ENCODE results near the gene MOG.
"Not testable (repeated sequence)": the region's sequence is repeated elsewhere in the genome, so short reads cannot be mapped to it uniquely, and the experiment has no call there.

MOG gene

GRCh38 chr6:29665942-29666825 lies 9.3 kb downstream of the MOG start:
- Histone ChIP-seq H3K18ac (ENCODE audit: low read length) (no peak overlapping the region), H3K79me2 (ENCODE audit: control insufficient read depth, insufficient read depth, low read length) (no peaks in the 10 kb centered on the region), H3K23ac (ENCODE audit: low read length) (no peak overlapping the region), H3K36me3 (ENCODE audit: control insufficient read depth, insufficient read depth, low read length) (no peaks in the 10 kb centered on the region), H3K4me1 (ENCODE audit: control insufficient read depth, low read depth, low read length) (peaks cover 8% of the 10 kb centered on the region), H2BK15ac (replicated peaks; ENCODE audit: low read depth) (no peak overlapping the region), H4K8ac (ENCODE audit: low read depth, low read length) (no peak overlapping the region), H2BK5ac (ENCODE audit: low read length) (no peak overlapping the region), H4K5ac (ENCODE audit: low read length) (no peak overlapping the region), H3K9ac (ENCODE audit: low read length) (no peak overlapping the region), H3K27ac (ENCODE audit: low read depth, low read length) (peak overlapping the region; percentile 2), H3K4me2 (ENCODE audit: low read length) (no peak overlapping the region), H2BK120ac (ENCODE audit: low read depth, low read length) (no peak overlapping the region), H3K4me3 (ENCODE audit: low read length) (no peak overlapping the region), H3K79me1 (ENCODE audit: low read length) (no peaks in the 10 kb centered on the region), H3K27me3 (ENCODE audit: insufficient read depth, low read length, poor library complexity) (no peaks in the 10 kb centered on the region), H3K56ac (ENCODE audit: low read length) (no peak overlapping the region), H2AK5ac (ENCODE audit: low read length) (no peak overlapping the region), H3K4ac (ENCODE audit: low read depth, low read length) (no peak overlapping the region)
- peak; percentile 87 for DNase-seq
- no CpG with 5 or more reads among the region's 8 CpGs for WGBS (ENCODE audit: extremely low coverage, insufficient coverage, low lambda C conversion rate)

- Histone ChIP-seq H2BK15ac (replicated peaks; ENCODE audit: low read depth) (no peak overlapping the region), H3K36me3 (ENCODE audit: control insufficient read depth, insufficient read depth, low read length) (no peaks in the 10 kb centered on the region), H3K23ac (ENCODE audit: low read length) (no peak overlapping the region), H3K27ac (ENCODE audit: low read depth, low read length) (peak overlapping the region; percentile 2), H2AK5ac (ENCODE audit: low read length) (no peak overlapping the region), H4K5ac (ENCODE audit: low read length) (no peak overlapping the region), H3K4me3 (ENCODE audit: low read length) (no peak overlapping the region), H3K27me3 (ENCODE audit: insufficient read depth, low read length, poor library complexity) (no peaks in the 10 kb centered on the region), H2BK120ac (ENCODE audit: low read depth, low read length) (no peak overlapping the region), H3K18ac (ENCODE audit: low read length) (no peak overlapping the region), H3K9ac (ENCODE audit: low read length) (no peak overlapping the region), H4K8ac (ENCODE audit: low read depth, low read length) (no peak overlapping the region), H3K56ac (ENCODE audit: low read length) (peak overlapping the region; percentile 8), H3K79me2 (ENCODE audit: control insufficient read depth, insufficient read depth, low read length) (no peaks in the 10 kb centered on the region), H3K4me1 (ENCODE audit: control insufficient read depth, low read depth, low read length) (peaks cover 8% of the 10 kb centered on the region), H3K4me2 (ENCODE audit: low read length) (no peak overlapping the region), H3K4ac (ENCODE audit: low read depth, low read length) (no peak overlapping the region), H3K79me1 (ENCODE audit: low read length) (no peaks in the 10 kb centered on the region), H2BK5ac (ENCODE audit: low read length) (no peak overlapping the region)
- no CpG with 5 or more reads among the region's 1 CpG for WGBS (ENCODE audit: extremely low coverage, insufficient coverage, low lambda C conversion rate)
- DNase-seq: peak; percentile 75
Measured at GRCh38 chr6:29666826-29667130, 9.9 kb downstream of the MOG start.

DNA sequence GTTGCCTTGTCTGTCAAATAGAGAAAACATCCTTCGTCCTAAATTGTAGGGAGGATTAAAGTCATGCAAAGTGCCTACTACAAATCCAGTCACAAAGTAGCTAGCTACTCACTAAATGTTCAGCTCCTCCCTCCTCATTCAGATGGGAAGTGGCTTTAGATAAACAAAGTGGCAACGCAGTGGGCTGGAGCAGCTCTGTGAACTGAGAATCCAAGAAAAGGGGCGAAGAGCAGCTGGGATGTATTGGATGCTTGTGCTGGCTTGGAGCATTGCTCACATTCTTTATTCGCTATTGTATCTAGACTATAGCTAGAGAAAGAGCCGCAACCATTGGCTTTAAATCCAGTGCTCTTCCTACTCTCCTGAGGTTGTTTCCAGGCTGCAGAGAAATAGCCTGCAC lies 10.3 kb downstream of the MOG start:
- Histone ChIP-seq H3K4ac (ENCODE audit: low read depth, low read length) (peak overlapping the region; percentile 41), H3K18ac (ENCODE audit: low read length) (no peak overlapping the region), H3K79me2 (ENCODE audit: control insufficient read depth, insufficient read depth, low read length) (no peaks in the 10 kb centered on the region), H2BK15ac (replicated peaks; ENCODE audit: low read depth) (no peak overlapping the region), H3K23ac (ENCODE audit: low read length) (no peak overlapping the region), H3K9ac (ENCODE audit: low read length) (no peak overlapping the region), H3K56ac (ENCODE audit: low read length) (no peak overlapping the region), H3K4me3 (ENCODE audit: low read length) (no peak overlapping the region), H3K36me3 (ENCODE audit: control insufficient read depth, insufficient read depth, low read length) (no peaks in the 10 kb centered on the region), H3K4me1 (ENCODE audit: control insufficient read depth, low read depth, low read length) (peaks cover 8% of the 10 kb centered on the region), H2BK120ac (ENCODE audit: low read depth, low read length) (no peak overlapping the region), H4K5ac (ENCODE audit: low read length) (no peak overlapping the region), H3K79me1 (ENCODE audit: low read length) (no peaks in the 10 kb centered on the region), H3K27ac (ENCODE audit: low read depth, low read length) (no peak overlapping the region), H4K8ac (ENCODE audit: low read depth, low read length) (no peak overlapping the region), H3K4me2 (ENCODE audit: low read length) (no peak overlapping the region), H3K27me3 (ENCODE audit: insufficient read depth, low read length, poor library complexity) (no peaks in the 10 kb centered on the region), H2BK5ac (ENCODE audit: low read length) (no peak overlapping the region), H2AK5ac (ENCODE audit: low read length) (no peak overlapping the region)
- DNase-seq: peak; percentile 82
- no CpG with 5 or more reads among the region's 5 CpGs for WGBS (ENCODE audit: extremely low coverage, insufficient coverage, low lambda C conversion rate)

DNA sequence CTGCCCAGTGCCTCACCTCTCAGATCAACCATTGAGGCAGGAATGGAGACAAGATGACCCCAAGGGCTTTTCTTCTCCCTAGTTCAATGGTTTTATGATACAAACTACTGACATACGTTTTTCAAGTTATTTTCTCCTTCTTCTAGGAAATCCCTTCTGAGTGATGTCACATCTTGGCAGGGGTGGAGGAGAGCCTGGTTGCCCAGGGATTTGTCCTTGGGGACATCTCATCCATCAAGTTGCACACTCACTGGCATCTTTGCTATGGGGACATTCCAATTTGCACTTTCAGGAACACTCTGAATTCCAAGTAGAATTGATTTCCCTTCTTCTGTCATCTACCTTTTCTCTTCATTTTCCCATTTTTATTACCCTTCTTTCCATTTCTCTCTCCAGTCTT lies 14.1 kb downstream of the MOG start:
- Histone ChIP-seq H3K18ac (ENCODE audit: low read length) (no peak overlapping the region), H3K27me3 (ENCODE audit: insufficient read depth, low read length, poor library complexity) (no peaks in the 10 kb centered on the region), H3K4ac (ENCODE audit: low read depth, low read length) (no peak overlapping the region), H3K4me2 (ENCODE audit: low read length) (no peak overlapping the region), H3K23ac (ENCODE audit: low read length) (no peak overlapping the region), H2BK5ac (ENCODE audit: low read length) (no peak overlapping the region), H2AK5ac (ENCODE audit: low read length) (peak overlapping the region; percentile 28), H2BK120ac (ENCODE audit: low read depth, low read length) (no peak overlapping the region), H3K79me2 (ENCODE audit: control insufficient read depth, insufficient read depth, low read length) (no peaks in the 10 kb centered on the region), H3K36me3 (ENCODE audit: control insufficient read depth, insufficient read depth, low read length) (no peaks in the 10 kb centered on the region), H3K79me1 (ENCODE audit: low read length) (no peaks in the 10 kb centered on the region), H4K8ac (ENCODE audit: low read depth, low read length) (no peak overlapping the region), H2BK15ac (replicated peaks; ENCODE audit: low read depth) (no peak overlapping the region), H3K27ac (ENCODE audit: low read depth, low read length) (no peak overlapping the region), H3K56ac (ENCODE audit: low read length) (peak overlapping the region; percentile 20), H3K4me1 (ENCODE audit: control insufficient read depth, low read depth, low read length) (peaks cover 8% of the 10 kb centered on the region), H4K5ac (ENCODE audit: low read length) (no peak overlapping the region), H3K4me3 (ENCODE audit: low read length) (no peak overlapping the region), H3K9ac (ENCODE audit: low read length) (no peak overlapping the region)
- no CpG with 5 or more reads among the region's 1 CpG for WGBS (ENCODE audit: extremely low coverage, insufficient coverage, low lambda C conversion rate)
- no peak for DNase-seq

DNA sequence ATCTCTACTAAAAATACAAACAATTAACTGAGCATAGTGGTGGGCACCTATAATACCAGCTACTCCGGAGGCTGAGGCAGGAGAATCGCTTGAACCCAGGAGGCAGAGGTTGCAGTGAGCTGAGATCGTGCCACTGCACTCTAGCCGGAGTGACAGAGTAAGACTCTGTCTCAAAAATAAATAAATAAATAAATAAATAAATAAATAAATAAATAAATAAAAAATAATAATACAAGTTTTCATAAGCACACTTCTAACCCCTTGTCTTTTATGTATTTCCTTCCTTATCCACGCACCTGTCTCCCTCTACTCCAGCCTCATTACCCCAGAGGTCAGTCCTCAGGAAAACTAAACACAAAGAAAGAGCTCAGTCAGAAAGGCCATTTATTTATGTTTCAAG lies 15.2 kb downstream of the MOG start:
- not testable (repeated sequence) for H3K56ac ChIP-seq (ENCODE audit: low read length); H4K5ac ChIP-seq (ENCODE audit: low read length); H2BK5ac ChIP-seq (ENCODE audit: low read length); H3K27ac ChIP-seq (ENCODE audit: low read depth, low read length); H2BK15ac ChIP-seq (replicated peaks; ENCODE audit: low read depth); H3K4ac ChIP-seq (ENCODE audit: low read depth, low read length); H2AK5ac ChIP-seq (ENCODE audit: low read length); H4K8ac ChIP-seq (ENCODE audit: low read depth, low read length); H3K36me3 ChIP-seq (ENCODE audit: control insufficient read depth, insufficient read depth, low read length); H3K9ac ChIP-seq (ENCODE audit: low read length); H3K27me3 ChIP-seq (ENCODE audit: insufficient read depth, low read length, poor library complexity); H3K79me2 ChIP-seq (ENCODE audit: control insufficient read depth, insufficient read depth, low read length); H3K18ac ChIP-seq (ENCODE audit: low read length); H3K79me1 ChIP-seq (ENCODE audit: low read length); H2BK120ac ChIP-seq (ENCODE audit: low read depth, low read length); DNase-seq; H3K4me3 ChIP-seq (ENCODE audit: low read length); H3K4me1 ChIP-seq (ENCODE audit: control insufficient read depth, low read depth, low read length); H3K23ac ChIP-seq (ENCODE audit: low read length); H3K4me2 ChIP-seq (ENCODE audit: low read length)
- no CpG with 5 or more reads among the region's 5 CpGs for WGBS (ENCODE audit: extremely low coverage, insufficient coverage, low lambda C conversion rate)

DNA sequence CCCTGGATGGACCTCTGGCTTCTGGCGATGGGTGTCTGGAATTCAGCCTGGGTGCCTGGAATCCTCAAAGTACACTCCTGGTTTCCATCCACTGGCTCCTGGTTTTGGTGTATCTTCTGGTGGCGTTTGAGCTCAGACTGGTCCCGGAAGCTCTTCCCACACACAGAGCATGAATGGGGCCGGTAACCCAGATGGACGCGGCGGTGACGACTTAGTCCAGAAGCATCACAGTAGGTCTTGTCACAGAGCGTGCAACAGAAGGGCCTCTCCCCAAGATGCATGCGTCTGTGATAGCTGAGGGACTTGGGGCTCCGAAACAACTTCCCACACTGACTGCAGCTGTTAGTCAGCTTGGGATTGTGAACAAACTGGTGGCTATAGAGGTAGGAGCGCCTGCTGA lies 16.3 kb downstream of the MOG start:
- no peak overlapping the region for H3K27ac ChIP-seq (ENCODE audit: low read depth, low read length)
- no peak overlapping the region for H3K9ac ChIP-seq (ENCODE audit: low read length)
- no peak overlapping the region for H2BK5ac ChIP-seq (ENCODE audit: low read length)
- no peak overlapping the region for H2BK15ac ChIP-seq (replicated peaks; ENCODE audit: low read depth)
- no peak overlapping the region for H4K5ac ChIP-seq (ENCODE audit: low read length)
- no peak overlapping the region for H4K8ac ChIP-seq (ENCODE audit: low read depth, low read length)
- H3K56ac ChIP-seq (ENCODE audit: low read length): no peak overlapping the region
- no peaks in the 10 kb centered on the region for H3K4me1 ChIP-seq (ENCODE audit: control insufficient read depth, low read depth, low read length)
- no peaks in the 10 kb centered on the region for H3K36me3 ChIP-seq (ENCODE audit: control insufficient read depth, insufficient read depth, low read length)
- H3K23ac ChIP-seq (ENCODE audit: low read length): no peak overlapping the region
- no peaks in the 10 kb centered on the region for H3K27me3 ChIP-seq (ENCODE audit: insufficient read depth, low read length, poor library complexity)
- no peak overlapping the region for H3K18ac ChIP-seq (ENCODE audit: low read length)
- H3K79me1 ChIP-seq (ENCODE audit: low read length): no peaks in the 10 kb centered on the region
- H3K4me2 ChIP-seq (ENCODE audit: low read length): no peak overlapping the region
- no peak overlapping the region for H2BK120ac ChIP-seq (ENCODE audit: low read depth, low read length)
- H3K4ac ChIP-seq (ENCODE audit: low read depth, low read length): no peak overlapping the region
- no peak overlapping the region for H3K4me3 ChIP-seq (ENCODE audit: low read length)
- no peaks in the 10 kb centered on the region for H3K79me2 ChIP-seq (ENCODE audit: control insufficient read depth, insufficient read depth, low read length)
- DNase-seq: no peak
- H2AK5ac ChIP-seq (ENCODE audit: low read length): no peak overlapping the region
- WGBS (ENCODE audit: extremely low coverage, insufficient coverage, low lambda C conversion rate): no CpG with 5 or more reads among the region's 12 CpGs
